Endothelial cell of umbilical vein (primary cell): Measurements from ENCODE around the gene MRPS34.

Source experiments
- CTCF ChIP-seq, 2 donors: IDR thresholded peaks; 1 replicate in 1 of 2; 2 replicates in 1 of 2; pipeline ENCODE4 v1.5.1; 2011; ENCODE audit warnings: low read length in 2 of 2, mild to moderate bottlenecking in 2 of 2, moderate library complexity in 2 of 2, control low read depth in 1 of 2, inconsistent platforms in 1 of 2, low read depth in 1 of 2; ENCODE audit not compliant: insufficient read depth in 1 of 2; ENCODE audit errors: extremely low read depth in 1 of 2
- EZH2 ChIP-seq: IDR thresholded peaks from 2 replicates; pipeline ENCODE4 v1.6.1; 2012; ENCODE audit warnings: borderline replicate concordance, low read depth, mild to moderate bottlenecking, moderate library complexity, low read length, inconsistent platforms; ENCODE audit not compliant: severe bottlenecking
- FOS ChIP-seq: IDR thresholded peaks from 2 replicates; pipeline ENCODE4 v1.6.1; 2011; ENCODE audit warnings: mild to moderate bottlenecking, low read length, moderate library complexity, borderline replicate concordance; ENCODE audit not compliant: insufficient read depth
- GATA2 ChIP-seq: IDR thresholded peaks from 2 replicates; pipeline ENCODE4 v1.7.0; 2011; ENCODE audit warnings: low read depth, mild to moderate bottlenecking, moderate library complexity, mixed read lengths, low read length; ENCODE audit not compliant: insufficient read length, insufficient read depth
- JUN ChIP-seq: IDR thresholded peaks from 2 replicates; pipeline ENCODE4 v1.6.1; 2011; ENCODE audit warnings: borderline replicate concordance, low read depth; ENCODE audit not compliant: insufficient read length, insufficient read depth
- MAX ChIP-seq: IDR thresholded peaks from 2 replicates; pipeline ENCODE4 v1.6.1; 2011; ENCODE audit not compliant: insufficient read depth, insufficient read length
- MYC ChIP-seq: IDR thresholded peaks from one replicate; pipeline ENCODE4 v1.6.1; 2011; ENCODE audit warnings: mild to moderate bottlenecking, low read depth, low read length
- POLR2A ChIP-seq: IDR thresholded peaks from 2 replicates; pipeline ENCODE4 v1.6.1; 2012; ENCODE audit warnings: low read depth, mild to moderate bottlenecking, control low read depth, low read length
- POLR2AphosphoS5 ChIP-seq: IDR thresholded peaks from 2 replicates; pipeline ENCODE4 v1.6.1; 2012; ENCODE audit warnings: low read depth, mild to moderate bottlenecking, control low read depth, low read length, moderate library complexity; ENCODE audit not compliant: insufficient read depth

GRCh38 chr16:1817716-1818115, 44.8 kb upstream of the MRPS34 start:
- TF ChIP-seq CTCF (IDR thresholded peaks at IDR 0.05; ENCODE audit: extremely low read depth in 1 of 2, insufficient read depth in 1 of 2, low read depth in 1 of 2, low read length in 2 of 2) = no peak
- TF ChIP-seq MAX = no peak
- TF ChIP-seq FOS = no peak
- no peak for TF ChIP-seq POLR2AphosphoS5
- TF ChIP-seq POLR2A = no peak
- no peak for TF ChIP-seq EZH2
- TF ChIP-seq MYC = no peak
- no peak for TF ChIP-seq JUN
- no peak for TF ChIP-seq GATA2
